DND-41 (cell line): ENCODE data around the gene PITPNM2.

Source experiments
- ATAC-seq: fragments of 200-7000 bp; cut with Tn5 transposase; 3 replicates; pipeline ENCODE4 v1.9.1; 2021; ENCODE audit warnings: low read depth; ENCODE audit not compliant: insufficient read depth
- DNase-seq: peaks from one replicate; pipeline ENCODE4 v3.0.0-alpha.2; 2020
- H2AFZ ChIP-seq: 2 replicates; pipeline ENCODE4 v1.6.0; 2012; ENCODE audit warnings: low read depth, low read length
- H3K27ac ChIP-seq: 2 replicates; pipeline ENCODE4 v1.5.1; 2012; ENCODE audit warnings: low read length, inconsistent platforms
- H3K27me3 ChIP-seq: fragments of 200-600 bp; sonication (generic); 2 replicates; pipeline ENCODE4 v1.6.0; 2012; ENCODE audit warnings: low read length, mild to moderate bottlenecking, inconsistent platforms; ENCODE audit not compliant: insufficient read depth, poor library complexity
- H3K36me3 ChIP-seq: 2 replicates; pipeline ENCODE4 v1.5.1; 2012; ENCODE audit warnings: low read length, inconsistent platforms; ENCODE audit not compliant: insufficient read depth
- H3K4me1 ChIP-seq: 2 replicates; pipeline ENCODE4 v1.5.1; 2012; ENCODE audit warnings: mild to moderate bottlenecking, low read length; ENCODE audit not compliant: insufficient read depth
- H3K4me2 ChIP-seq: 2 replicates; pipeline ENCODE4 v1.6.0; 2012; ENCODE audit warnings: mild to moderate bottlenecking, moderate library complexity, low read length, inconsistent platforms; ENCODE audit not compliant: insufficient read depth
- H3K4me3 ChIP-seq, 2 experiments: fragments of 200-600 bp in 1 of 2; shearing (Covaris generic) in 1 of 2; 2 replicates each; pipeline ENCODE4 v1.5.1; 2012 to 2016; ENCODE audit warnings: inconsistent platforms in 2 of 2, low read length in 2 of 2, mild to moderate bottlenecking in 2 of 2, low read depth in 1 of 2, moderate library complexity in 1 of 2
- H3K79me2 ChIP-seq: 2 replicates; pipeline ENCODE4 v1.6.0; 2012; ENCODE audit warnings: low read length, inconsistent platforms; ENCODE audit not compliant: insufficient read depth
- H3K9ac ChIP-seq: 2 replicates; pipeline ENCODE4 v1.6.0; 2012; ENCODE audit warnings: low read depth, mild to moderate bottlenecking, inconsistent platforms, low read length, moderate library complexity
- H3K9me3 ChIP-seq: 2 replicates; pipeline ENCODE4 v1.5.1; 2012; ENCODE audit warnings: low read length, moderate library complexity, mild to moderate bottlenecking, inconsistent platforms; ENCODE audit not compliant: insufficient read depth, severe bottlenecking
- H4K20me1 ChIP-seq: 2 replicates; pipeline ENCODE4 v1.6.0; 2012; ENCODE audit warnings: low read length; ENCODE audit not compliant: insufficient read depth
- EZH2 ChIP-seq: IDR thresholded peaks from 3 replicates; pipeline ENCODE4 v1.6.1; 2012; ENCODE audit warnings: borderline replicate concordance, low read depth, mild to moderate bottlenecking, moderate library complexity, low read length, inconsistent platforms; ENCODE audit not compliant: severe bottlenecking
- TF ChIP-seq, protein P1 (sequence below): IDR thresholded peaks from 2 replicates; pipeline ENCODE4 v1.5.1; 2012; ENCODE audit warnings: borderline replicate concordance, low read length, moderate library complexity, mild to moderate bottlenecking; ENCODE audit not compliant: poor library complexity, severe bottlenecking; ENCODE audit errors: extremely low read depth

The PITPNM2 gene

DNA sequence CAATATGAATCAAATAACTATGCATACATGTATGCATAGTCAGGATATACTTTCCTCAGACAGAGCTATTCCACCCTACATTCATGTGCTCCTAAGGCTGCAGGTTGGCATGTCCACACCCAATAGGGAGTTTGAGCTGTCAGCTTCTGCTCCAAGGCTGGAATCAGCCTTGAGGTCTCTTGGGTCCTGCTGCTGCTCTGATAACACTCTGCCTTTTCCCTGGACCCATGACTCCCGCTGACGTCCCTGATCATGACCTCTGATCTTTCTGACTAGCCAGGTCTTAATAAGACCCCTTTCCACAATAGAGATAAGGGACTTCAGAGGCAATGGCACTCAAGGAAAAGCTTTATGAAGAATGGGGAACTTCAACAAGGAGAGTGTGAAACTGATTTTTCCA lies 5.7 kb downstream of the PITPNM2 start:
- Histone ChIP-seq H3K27me3 (peaks cover 34% of the 10 kb centered on the region), H3K4me2 (no peak overlapping the region), H3K9ac (no peak overlapping the region), H3K4me1 (peaks cover 48% of the 10 kb centered on the region), H3K27ac (no peak overlapping the region), H3K9me3 (no peaks in the 10 kb centered on the region), H3K36me3 (no peaks in the 10 kb centered on the region; the same call in 1 of the 2 replicates), H3K79me2 (peaks cover 26% of the 10 kb centered on the region), H3K4me3 (no peak overlapping the region), H2AFZ (no peak overlapping the region), H4K20me1 (no peaks in the 10 kb centered on the region)
- no peak for ATAC-seq
- no peak for DNase-seq
- TF ChIP-seq, protein P1, sequence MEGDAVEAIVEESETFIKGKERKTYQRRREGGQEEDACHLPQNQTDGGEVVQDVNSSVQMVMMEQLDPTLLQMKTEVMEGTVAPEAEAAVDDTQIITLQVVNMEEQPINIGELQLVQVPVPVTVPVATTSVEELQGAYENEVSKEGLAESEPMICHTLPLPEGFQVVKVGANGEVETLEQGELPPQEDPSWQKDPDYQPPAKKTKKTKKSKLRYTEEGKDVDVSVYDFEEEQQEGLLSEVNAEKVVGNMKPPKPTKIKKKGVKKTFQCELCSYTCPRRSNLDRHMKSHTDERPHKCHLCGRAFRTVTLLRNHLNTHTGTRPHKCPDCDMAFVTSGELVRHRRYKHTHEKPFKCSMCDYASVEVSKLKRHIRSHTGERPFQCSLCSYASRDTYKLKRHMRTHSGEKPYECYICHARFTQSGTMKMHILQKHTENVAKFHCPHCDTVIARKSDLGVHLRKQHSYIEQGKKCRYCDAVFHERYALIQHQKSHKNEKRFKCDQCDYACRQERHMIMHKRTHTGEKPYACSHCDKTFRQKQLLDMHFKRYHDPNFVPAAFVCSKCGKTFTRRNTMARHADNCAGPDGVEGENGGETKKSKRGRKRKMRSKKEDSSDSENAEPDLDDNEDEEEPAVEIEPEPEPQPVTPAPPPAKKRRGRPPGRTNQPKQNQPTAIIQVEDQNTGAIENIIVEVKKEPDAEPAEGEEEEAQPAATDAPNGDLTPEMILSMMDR = no peak
- no peak for TF ChIP-seq EZH2

DNA sequence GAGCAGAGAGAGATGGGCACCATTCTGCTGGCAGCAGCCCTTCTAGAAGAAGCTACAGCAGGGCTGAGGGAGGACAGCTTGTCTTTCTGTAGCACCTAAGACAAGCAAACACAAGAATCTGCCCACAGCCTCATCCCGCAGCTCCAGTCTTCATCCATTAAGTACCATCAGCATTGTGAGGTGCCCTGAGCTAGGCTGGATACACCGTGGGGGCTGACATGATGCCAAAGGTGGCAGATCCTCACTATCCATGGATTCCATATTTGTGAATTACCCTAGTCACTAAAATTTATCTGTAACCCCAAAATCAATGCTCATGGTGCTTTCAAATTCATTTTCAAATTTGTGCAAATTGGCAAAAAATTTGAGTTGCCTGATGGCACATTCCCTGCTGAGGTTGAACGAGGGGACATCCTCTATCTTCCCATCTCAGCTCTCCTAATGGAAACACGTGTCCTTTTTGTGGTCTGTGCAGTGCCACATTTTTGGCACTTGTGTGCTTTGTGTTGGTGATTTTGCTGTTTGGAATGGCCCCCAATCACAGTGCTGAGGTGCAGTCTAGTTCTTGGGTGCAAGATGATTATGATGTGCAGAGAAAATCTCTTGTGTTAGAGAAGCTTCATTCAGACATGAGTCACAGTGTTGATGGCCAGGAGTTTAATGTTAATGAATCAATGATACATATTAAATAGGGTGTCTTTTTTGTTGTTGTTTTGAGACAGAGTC lies 7.0 kb downstream of the PITPNM2 start:
- H3K4me1 ChIP-seq = peaks cover 35% of the 10 kb centered on the region
- H3K4me3 ChIP-seq = no peak overlapping the region
- peak overlapping the region; percentile 10; the same call in 1 of the 2 replicates for H3K9ac ChIP-seq
- peaks cover 21% of the 10 kb centered on the region for H3K79me2 ChIP-seq
- H4K20me1 ChIP-seq = no peaks in the 10 kb centered on the region
- no peak for ATAC-seq
- H3K4me2 ChIP-seq = 0 out of 2 replicates have a peak overlapping the region, but pooled peaks have one; percentile 12
- H2AFZ ChIP-seq = no peak overlapping the region
- H3K27ac ChIP-seq = peak overlapping the region; percentile 40; the same call in 1 of the 2 replicates
- H3K9me3 ChIP-seq = no peaks in the 10 kb centered on the region
- no peak for TF ChIP-seq EZH2
- TF ChIP-seq, protein P1 = no peak
- H3K36me3 ChIP-seq = no peaks in the 10 kb centered on the region; the same call in 1 of the 2 replicates
- peaks cover 21% of the 10 kb centered on the region for H3K27me3 ChIP-seq
- no peak for DNase-seq

DNA sequence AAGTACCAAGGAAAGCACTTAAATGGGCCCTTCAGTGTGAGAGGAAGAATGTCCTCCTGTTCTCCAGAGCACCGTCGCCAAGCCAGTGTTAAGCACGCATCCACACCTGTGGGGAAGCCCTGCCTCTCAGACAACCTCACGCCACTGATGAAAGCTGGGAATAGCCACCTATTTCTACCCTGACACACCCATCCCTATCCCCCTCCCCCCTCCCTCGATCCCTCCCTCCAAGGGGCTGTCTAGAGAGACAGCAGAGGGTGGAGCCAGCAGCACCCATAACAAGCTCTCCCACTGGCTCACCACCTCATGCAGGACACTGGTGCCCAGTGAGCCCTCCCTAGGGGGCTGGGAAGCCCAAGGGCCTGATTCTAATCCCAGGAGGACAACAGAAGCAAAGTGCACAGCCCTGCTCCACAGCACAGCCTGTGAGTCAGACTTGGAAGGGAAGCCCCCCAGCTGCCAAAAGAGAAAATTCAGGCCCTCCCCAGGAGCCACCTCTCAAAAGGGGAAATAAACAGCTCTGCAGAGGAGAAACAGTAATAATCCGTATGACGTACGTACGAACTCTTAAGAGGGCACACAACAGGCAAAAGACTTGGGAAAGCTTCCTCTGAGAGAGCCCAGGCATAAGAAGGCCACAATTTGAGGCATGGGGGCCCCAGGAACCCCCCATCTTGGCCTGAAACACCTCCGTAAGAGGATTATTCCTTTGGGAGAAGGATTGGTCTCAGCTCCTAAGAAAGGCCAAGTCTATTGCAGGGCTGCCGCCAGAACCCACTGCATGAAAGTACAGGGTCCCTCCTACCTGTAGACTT lies 7.8 kb downstream of the PITPNM2 start:
- Histone ChIP-seq H3K27ac (peak overlapping the region; percentile 45; the same call in 1 of the 2 replicates), H3K9ac (peak overlapping the region; percentile 10), H3K4me1 (peaks cover 31% of the 10 kb centered on the region), H3K4me3 (no peak overlapping the region), H2AFZ (no peak overlapping the region), H3K9me3 (no peaks in the 10 kb centered on the region), H3K79me2 (peaks cover 18% of the 10 kb centered on the region), H4K20me1 (no peaks in the 10 kb centered on the region), H3K36me3 (no peaks in the 10 kb centered on the region), H3K27me3 (peaks cover 14% of the 10 kb centered on the region), H3K4me2 (peak overlapping the region; percentile 12; the same call in 1 of the 2 replicates)
- TF ChIP-seq EZH2 = no peak
- TF ChIP-seq, protein P1 = no peak
- ATAC-seq = peak; percentile 52
- no peak for DNase-seq
